Measurements from ENCODE around the gene ADCY1.

The ADCY1 gene

DNA sequence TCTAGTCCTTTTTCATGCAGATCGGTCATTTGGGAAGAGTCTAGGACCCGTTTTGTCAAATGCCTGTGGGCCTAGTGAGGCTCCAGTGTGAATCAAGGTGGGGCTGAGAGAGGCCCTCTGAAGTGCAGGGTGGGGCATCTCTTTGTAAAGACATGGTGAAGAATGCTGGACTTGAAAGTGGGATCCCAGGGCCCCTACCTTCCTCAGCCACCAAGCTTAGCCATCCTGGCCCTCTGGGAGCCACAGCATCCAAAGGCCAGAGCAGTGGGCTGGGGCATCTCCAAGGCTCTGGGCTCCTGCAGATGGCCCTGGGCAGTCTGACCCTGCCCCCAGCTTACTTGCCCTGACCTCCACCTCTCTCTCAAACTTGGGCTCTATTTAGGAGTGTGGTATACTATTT, 78.5 kb downstream of the ADCY1 start:
- no peak overlapping the region for H3K4me3 ChIP-seq (ENCODE audit: low read length)
- TF ChIP-seq ZNF274 (IDR thresholded peaks at IDR 0.05; ENCODE audit: low read depth, low read length): no peak

- no peak for TF ChIP-seq ZNF274 (IDR thresholded peaks at IDR 0.05; ENCODE audit: low read depth, low read length)
These were observed 79.2 kb downstream of the ADCY1 start for GRCh38 chr7:45653209-45653907.

GRCh38 chr7:45654341-45654740, 80.2 kb downstream of the ADCY1 start:
- no peak overlapping the region for H3K4me3 ChIP-seq (ENCODE audit: low read length)
- TF ChIP-seq ZNF274 (IDR thresholded peaks at IDR 0.05; ENCODE audit: low read depth, low read length): no peak

More at GRCh38 chr7:45653209-45653907, 79.2 kb downstream of the ADCY1 start:
- no peak overlapping the region for H3K4me3 ChIP-seq (ENCODE audit: low read length)

DNA sequence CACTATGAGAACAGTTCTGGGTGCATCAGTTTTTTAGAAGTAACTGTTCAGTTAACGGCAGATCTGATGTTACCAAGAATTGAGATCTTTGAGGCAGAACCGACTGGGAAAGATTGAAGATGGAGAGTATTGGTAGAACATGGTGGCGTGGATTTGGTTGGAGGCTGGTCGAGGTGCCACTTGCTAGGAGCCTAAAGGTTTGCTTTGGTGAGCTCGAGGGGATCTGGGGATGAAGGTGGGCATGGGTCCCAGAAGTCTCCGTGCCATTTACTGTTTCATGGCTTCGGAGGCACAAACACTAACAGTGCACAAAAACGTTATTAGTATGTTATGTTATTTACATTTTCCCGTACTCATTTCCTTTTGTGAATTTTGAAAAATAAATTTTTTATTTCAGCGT, 81.4 kb downstream of the ADCY1 start:
- no peak overlapping the region for H3K4me3 ChIP-seq (ENCODE audit: low read length)
- no peak for TF ChIP-seq ZNF274 (IDR thresholded peaks at IDR 0.05; ENCODE audit: low read depth, low read length)

DNA sequence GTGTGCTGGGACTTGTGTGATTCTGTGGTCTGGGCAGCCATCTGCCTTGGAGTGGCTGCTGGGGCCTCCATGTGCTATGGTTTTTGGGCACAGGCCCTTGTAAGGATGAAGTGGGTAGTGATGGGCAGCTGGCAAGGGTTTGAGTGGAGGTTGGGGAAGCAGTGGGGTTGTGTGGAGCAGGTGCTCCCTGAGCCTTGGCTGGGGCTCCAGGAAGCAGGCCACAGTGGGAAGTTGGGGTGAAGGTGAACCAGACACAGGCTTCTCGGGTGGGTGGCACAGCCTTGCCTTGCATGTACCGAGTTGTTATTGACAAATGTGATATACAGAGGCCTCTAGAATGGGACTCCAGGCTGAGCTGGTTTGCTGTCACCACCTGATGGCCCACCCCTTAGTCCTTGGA, 82.3 kb downstream of the ADCY1 start:
- no peak for TF ChIP-seq ZNF274 (IDR thresholded peaks at IDR 0.05; ENCODE audit: low read depth, low read length)
- no peak overlapping the region for H3K4me3 ChIP-seq (ENCODE audit: low read length)

GRCh38 chr7:45657136-45657889, 83.1 kb downstream of the ADCY1 start:
- no peak for TF ChIP-seq ZNF274 (IDR thresholded peaks at IDR 0.05; ENCODE audit: low read depth, low read length)
- H3K4me3 ChIP-seq (ENCODE audit: low read length): no peak overlapping the region

GRCh38 chr7:45657890-45658715, 83.9 kb downstream of the ADCY1 start:
- no peak overlapping the region for H3K4me3 ChIP-seq (ENCODE audit: low read length)
- TF ChIP-seq ZNF274 (IDR thresholded peaks at IDR 0.05; ENCODE audit: low read depth, low read length): no peak

GRCh38 chr7:45658716-45659495, 84.7 kb downstream of the ADCY1 start:
- no peak overlapping the region for H3K4me3 ChIP-seq (ENCODE audit: low read length)
- no peak for TF ChIP-seq ZNF274 (IDR thresholded peaks at IDR 0.05; ENCODE audit: low read depth, low read length)

DNA sequence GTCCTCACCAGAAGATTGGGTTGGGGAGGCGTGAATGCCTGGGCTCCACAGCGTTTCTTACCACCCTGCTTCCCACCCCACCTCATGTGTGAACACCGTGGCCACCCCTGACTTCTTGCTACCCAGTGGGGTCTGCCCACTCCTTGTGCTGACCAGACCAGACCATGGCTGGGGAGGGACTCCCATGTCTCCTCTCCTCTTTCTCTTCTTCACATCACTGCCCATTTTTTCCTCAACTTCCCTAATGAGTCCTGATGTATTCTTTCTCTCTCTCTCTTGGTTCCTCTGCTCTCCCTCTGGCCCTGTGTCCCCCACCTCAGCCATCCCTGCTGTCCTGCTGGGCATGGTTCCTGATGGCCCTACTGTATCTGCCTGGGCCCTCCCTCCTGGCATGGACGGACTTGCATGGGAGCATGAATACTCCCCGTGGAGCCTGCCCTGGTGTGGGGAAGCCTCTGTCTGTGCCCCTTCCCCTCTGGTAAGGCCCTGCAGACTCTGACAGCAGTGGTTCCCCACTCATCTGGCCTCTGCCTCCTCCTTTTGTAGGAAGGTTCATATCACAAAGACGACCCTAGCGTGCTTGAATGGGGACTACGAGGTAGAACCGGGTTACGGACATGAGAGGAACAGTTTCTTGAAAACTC, 85.5 kb downstream of the ADCY1 start:
- H3K4me3 ChIP-seq (ENCODE audit: low read length): no peak overlapping the region
- TF ChIP-seq ZNF274 (IDR thresholded peaks at IDR 0.05; ENCODE audit: low read depth, low read length): no peak

GRCh38 chr7:45660201-45660900, 86.2 kb downstream of the ADCY1 start:
- TF ChIP-seq ZNF274 (IDR thresholded peaks at IDR 0.05; ENCODE audit: low read depth, low read length): no peak
- no peak overlapping the region for H3K4me3 ChIP-seq (ENCODE audit: low read length)

GRCh38 chr7:45660901-45661211, 86.7 kb downstream of the ADCY1 start:
- no peak overlapping the region for H3K4me3 ChIP-seq (ENCODE audit: low read length)
- TF ChIP-seq ZNF274 (IDR thresholded peaks at IDR 0.05; ENCODE audit: low read depth, low read length): no peak

GRCh38 chr7:45661302-45661995, 87.3 kb downstream of the ADCY1 start:
- H3K4me3 ChIP-seq (ENCODE audit: low read length): no peak overlapping the region
- TF ChIP-seq ZNF274 (IDR thresholded peaks at IDR 0.05; ENCODE audit: low read depth, low read length): no peak

Data from GM08714 (cell line).